Lung (tissue), 12 donors: ENCODE measurements around the gene SLC9A5. TPM values are rescaled to one million over a fixed set of nuclear protein-coding genes. Genes with fewer than 3 reads are reported as not detected.

Experiments
- ATAC-seq: fragments of 200-7000 bp; cut with Tn5 transposase; one replicate; pipeline ENCODE4 v1.9.1; 2020; ENCODE audit warnings: moderate number of reproducible peaks; ENCODE audit not compliant: insufficient read depth, low FRiP score
- DNase-seq, 3 donors: peaks; one replicate each; pipeline ENCODE4 v3.0.0-alpha.2; 2013 to 2017
- H3K27ac ChIP-seq, 2 donors: one replicate each; pipeline ENCODE4 v1.5.1; 2013; ENCODE audit warnings: mild to moderate bottlenecking in 2 of 2, moderate library complexity in 2 of 2, control low read depth in 1 of 2, inconsistent platforms in 1 of 2, low read depth in 1 of 2, low read length in 1 of 2
- H3K27me3 ChIP-seq, 3 donors: one replicate each; pipeline ENCODE4 v1.5.1; 2013; ENCODE audit warnings: low read length in 2 of 3; ENCODE audit not compliant: control insufficient read depth in 3 of 3, insufficient read depth in 3 of 3
- H3K36me3 ChIP-seq, 4 donors: one replicate each; pipeline ENCODE4 v1.5.1; 2013; ENCODE audit warnings: low read length in 4 of 4, mild to moderate bottlenecking in 1 of 4, moderate library complexity in 1 of 4; ENCODE audit not compliant: control insufficient read depth in 4 of 4, insufficient read depth in 4 of 4
- H3K4me1 ChIP-seq, 5 donors: one replicate each; pipeline ENCODE4 v1.5.1; 2013; ENCODE audit warnings: low read length in 5 of 5, mild to moderate bottlenecking in 2 of 5, moderate library complexity in 1 of 5; ENCODE audit not compliant: control insufficient read depth in 5 of 5, insufficient read depth in 5 of 5
- H3K4me3 ChIP-seq: one replicate; pipeline ENCODE4 v1.5.1; 2013; ENCODE audit warnings: mild to moderate bottlenecking, control low read depth, moderate library complexity
- H3K9ac ChIP-seq, 2 donors: one replicate each; pipeline ENCODE4 v1.5.1; 2013; ENCODE audit warnings: low read length in 2 of 2, control low read depth in 1 of 2; ENCODE audit not compliant: insufficient read depth in 1 of 2
- H3K9me3 ChIP-seq, 4 donors: one replicate each; pipeline ENCODE4 v1.5.1; 2013; ENCODE audit warnings: low read length in 3 of 4, mild to moderate bottlenecking in 1 of 4, moderate library complexity in 1 of 4; ENCODE audit not compliant: control insufficient read depth in 4 of 4, insufficient read depth in 3 of 4
- WGBS, 2 donors: extraction: QIAGEN DNeasy Blood & Tissue Kit; methylation state at CpG; one replicate each; pipeline ENCODE4 v1.1.7; 2013; 5-methylcytosine and 5-hydroxymethylcytosine counted together
- polyA plus RNA-seq, 2 donors: library from polyadenylated mRNA; stranded (reverse); fragments of 200-250 nt; gene quantifications; one replicate each; pipeline ENCODE4 v1.2.1, GENCODE V29; 2013
- total RNA-seq, 2 donors: library from RNA; depleted of rRNA in 1 of 2; stranded (reverse); fragments of >200 nt in 1 of 2; gene quantifications; one replicate each; pipeline ENCODE4 v1.2.1, GENCODE V29; 2014 to 2021
- TF ChIP-seq, protein P1 (sequence below): IDR thresholded peaks from 2 replicates; pipeline ENCODE4 v1.5.1; 2012; ENCODE audit warnings: mild to moderate bottlenecking; ENCODE audit errors: control extremely low read depth, extremely low read depth
- donor health status: control.
- donor health status: control.
- donor health status: Bipolar disorder and iron deficiency.
- donor health status: healthy.
- donor health status: DM: yes; HTN: yes; CAD: no.

The SLC9A5 gene
- total and polyA plus RNA-seq, 4 donors = 1.2 to 5.9 (median 3.3) TPM

DNA sequence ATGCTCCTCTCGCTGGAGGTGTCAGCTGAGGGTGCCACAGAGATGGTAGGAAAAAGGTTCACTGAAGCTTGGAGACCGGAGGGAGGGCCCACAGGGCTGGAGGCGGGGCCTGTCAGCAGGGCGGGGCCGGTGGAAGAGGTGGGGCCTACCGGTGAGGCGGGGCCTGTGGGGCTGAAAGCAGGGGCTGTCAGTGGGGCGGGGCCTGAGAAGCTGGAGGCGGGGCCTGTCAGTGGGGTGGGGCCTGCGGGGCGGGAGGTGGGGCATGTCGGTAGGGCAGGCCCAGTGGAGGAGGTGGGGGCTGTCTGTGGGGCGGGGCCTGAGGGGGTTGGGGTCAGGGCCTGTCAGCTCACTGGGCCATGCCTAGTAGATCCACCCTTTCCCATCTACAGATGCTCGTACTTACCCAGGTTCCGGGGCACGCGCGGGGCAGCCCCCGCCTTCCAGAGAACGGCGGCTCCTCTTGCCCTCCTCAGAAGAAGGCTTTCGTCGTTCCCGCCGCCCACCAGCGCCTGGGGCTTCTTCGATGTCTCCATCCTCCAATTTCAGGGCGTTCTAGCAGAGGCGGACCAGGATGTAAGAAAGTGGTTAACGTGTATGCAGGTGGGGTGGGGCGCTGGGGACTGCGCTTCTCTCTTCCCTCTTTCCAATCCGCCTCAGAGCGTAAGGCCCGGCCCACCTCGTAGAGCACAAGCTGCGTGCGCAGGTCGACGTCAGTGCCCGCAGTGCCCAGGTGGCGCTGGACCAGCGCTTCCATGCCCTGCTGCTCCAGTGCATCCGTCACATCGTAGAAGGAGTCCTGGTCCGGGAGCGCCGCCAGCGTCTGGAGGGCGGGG is 12.0 kb upstream of the SLC9A5 start:
- TF ChIP-seq, protein P1, sequence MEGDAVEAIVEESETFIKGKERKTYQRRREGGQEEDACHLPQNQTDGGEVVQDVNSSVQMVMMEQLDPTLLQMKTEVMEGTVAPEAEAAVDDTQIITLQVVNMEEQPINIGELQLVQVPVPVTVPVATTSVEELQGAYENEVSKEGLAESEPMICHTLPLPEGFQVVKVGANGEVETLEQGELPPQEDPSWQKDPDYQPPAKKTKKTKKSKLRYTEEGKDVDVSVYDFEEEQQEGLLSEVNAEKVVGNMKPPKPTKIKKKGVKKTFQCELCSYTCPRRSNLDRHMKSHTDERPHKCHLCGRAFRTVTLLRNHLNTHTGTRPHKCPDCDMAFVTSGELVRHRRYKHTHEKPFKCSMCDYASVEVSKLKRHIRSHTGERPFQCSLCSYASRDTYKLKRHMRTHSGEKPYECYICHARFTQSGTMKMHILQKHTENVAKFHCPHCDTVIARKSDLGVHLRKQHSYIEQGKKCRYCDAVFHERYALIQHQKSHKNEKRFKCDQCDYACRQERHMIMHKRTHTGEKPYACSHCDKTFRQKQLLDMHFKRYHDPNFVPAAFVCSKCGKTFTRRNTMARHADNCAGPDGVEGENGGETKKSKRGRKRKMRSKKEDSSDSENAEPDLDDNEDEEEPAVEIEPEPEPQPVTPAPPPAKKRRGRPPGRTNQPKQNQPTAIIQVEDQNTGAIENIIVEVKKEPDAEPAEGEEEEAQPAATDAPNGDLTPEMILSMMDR = no peak
- Histone ChIP-seq H3K9ac (no peak overlapping the region), H3K4me3 (no peak overlapping the region), H3K27me3 (no peaks in the 10 kb centered on the region), H3K27ac (no peak overlapping the region), H3K4me1 (peaks cover 6 to 18% (median 15%) of the 10 kb centered on the region in 5 donors), H3K36me3 (peaks cover 3 to 64% (median 58%) of the 10 kb centered on the region in 4 donors), H3K9me3 (no peaks in the 10 kb centered on the region)
- DNase-seq (peak in 1 of 3 donors; percentile 58), ATAC-seq (no peak)
- WGBS, 2 donors = 89 to 94% methylated on average over 41 to 50 of the region's 50 CpGs

DNA sequence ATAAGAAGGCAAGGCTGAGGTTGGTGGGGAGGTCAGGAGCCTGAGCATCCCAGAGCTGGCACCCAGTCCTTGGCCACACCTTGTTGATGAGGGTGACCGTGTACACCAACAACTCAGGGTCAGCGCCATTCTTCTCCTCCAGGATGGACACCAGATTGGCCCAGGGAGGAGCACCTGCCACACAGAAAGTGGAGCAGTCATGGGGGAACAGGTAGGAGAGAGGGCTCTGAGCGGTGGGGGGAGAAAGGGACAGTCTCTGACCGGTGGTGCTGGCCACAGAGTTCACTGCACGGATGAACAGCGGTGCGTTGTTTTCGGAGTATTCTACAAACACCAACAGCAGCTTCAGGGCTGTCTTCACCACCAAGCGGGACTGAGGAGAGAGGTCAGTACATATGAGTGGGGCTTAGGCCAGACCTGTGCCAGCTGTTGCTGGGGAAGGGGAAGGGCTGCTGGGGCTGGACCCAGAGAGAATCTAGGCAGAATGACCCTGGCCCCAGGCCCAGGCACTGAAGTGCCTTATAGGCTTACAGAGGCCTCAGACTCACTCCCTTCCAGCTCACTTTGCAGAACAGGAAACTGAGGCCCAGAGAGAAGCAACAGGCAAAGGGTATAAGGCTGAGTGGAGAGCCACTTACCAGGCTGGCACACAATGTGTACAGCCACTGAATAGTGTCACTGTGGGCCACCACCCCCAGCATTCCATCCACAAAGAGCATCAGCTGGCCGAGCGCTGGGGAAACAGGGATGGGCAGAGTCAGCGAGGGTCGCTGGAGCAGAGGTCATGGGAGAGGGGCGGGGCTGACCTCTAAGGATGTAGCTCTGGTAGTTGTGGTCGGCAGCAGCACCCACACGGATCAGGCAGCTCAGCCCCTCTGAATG is 11.1 kb upstream of the SLC9A5 start:
- no peak for DNase-seq
- Histone ChIP-seq H3K27ac (no peak overlapping the region), H3K9me3 (no peaks in the 10 kb centered on the region), H3K4me1 (peaks cover 6 to 26% (median 22%) of the 10 kb centered on the region in 5 donors), H3K4me3 (no peak overlapping the region), H3K36me3 (peaks cover 3 to 62% (median 58%) of the 10 kb centered on the region in 4 donors), H3K27me3 (no peaks in the 10 kb centered on the region), H3K9ac (no peak overlapping the region)
- WGBS, 2 donors = 87 to 93% methylated on average over 16 of the region's 16 CpGs
- ATAC-seq = no peak
- TF ChIP-seq, protein P1 = no peak

DNA sequence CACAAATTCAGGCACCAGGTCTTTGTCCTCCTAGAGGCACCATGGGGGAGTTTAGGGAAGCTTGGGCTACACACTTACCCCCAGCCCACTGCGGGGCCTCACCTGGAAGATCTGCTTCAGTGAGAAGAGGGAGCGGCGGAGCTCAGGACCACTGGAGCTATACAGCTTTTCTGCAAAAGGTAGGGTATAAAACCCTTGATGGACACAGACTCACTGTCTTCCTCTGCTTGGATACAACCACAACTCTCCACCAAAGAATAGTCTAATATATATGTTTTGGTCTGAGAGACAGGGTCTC is 10.6 kb upstream of the SLC9A5 start:
- no peaks in the 10 kb centered on the region for H3K27me3 ChIP-seq
- H3K9ac ChIP-seq = no peak overlapping the region
- WGBS, 2 donors = 98 to 99% methylated on average over 3 of the region's 3 CpGs
- no peaks in the 10 kb centered on the region for H3K9me3 ChIP-seq
- ATAC-seq (no peak), DNase-seq (no peak)
- H3K4me3 ChIP-seq = no peak overlapping the region
- TF ChIP-seq, protein P1 = no peak
- H3K36me3 ChIP-seq = peaks cover 3 to 60% (median 57%) of the 10 kb centered on the region in 4 donors
- peaks cover 6 to 27% (median 24%) of the 10 kb centered on the region in 5 donors for H3K4me1 ChIP-seq
- H3K27ac ChIP-seq = no peak overlapping the region
